Liver (tissue), 9 donors: ENCODE data around the gene ST8SIA3. TPM values are rescaled to one million over a fixed set of nuclear protein-coding genes. Genes with fewer than 3 reads are reported as not detected.
"Not testable (repeated sequence)": the region's sequence is repeated elsewhere in the genome, so short reads cannot be mapped to it uniquely, and the experiment has no call there.

Source experiments
- DNase-seq: peaks from one replicate; pipeline ENCODE4 v3.0.0-alpha.2; 2017; ENCODE audit warnings: low spot score
- H3K27ac ChIP-seq, 2 donors: one replicate each; pipeline ENCODE4 v1.7.0; 2013; ENCODE audit warnings: inconsistent platforms in 2 of 2, low read length in 2 of 2, control low read depth in 1 of 2, low read depth in 1 of 2, mild to moderate bottlenecking in 1 of 2
- H3K27me3 ChIP-seq, 4 donors: one replicate each; pipeline versions ENCODE4 v1.6.1 to v1.7.0; 2013; ENCODE audit warnings: low read length in 3 of 4, inconsistent platforms in 1 of 4, mild to moderate bottlenecking in 1 of 4, moderate library complexity in 1 of 4; ENCODE audit not compliant: control insufficient read depth in 4 of 4, insufficient read depth in 4 of 4
- H3K36me3 ChIP-seq, 4 donors: one replicate each; pipeline versions ENCODE4 v1.6.1 to v1.7.0; 2013; ENCODE audit warnings: low read length in 3 of 4, mild to moderate bottlenecking in 3 of 4, low read depth in 1 of 4, moderate library complexity in 1 of 4; ENCODE audit not compliant: control insufficient read depth in 4 of 4, insufficient read depth in 3 of 4
- H3K4me1 ChIP-seq, 4 donors: one replicate each; pipeline versions ENCODE4 v1.6.1 to v1.7.0; 2013; ENCODE audit warnings: low read length in 3 of 4, mild to moderate bottlenecking in 3 of 4, moderate library complexity in 1 of 4; ENCODE audit not compliant: control insufficient read depth in 4 of 4, insufficient read depth in 4 of 4
- H3K4me3 ChIP-seq, 3 donors: one replicate each; pipeline versions ENCODE4 v1.6.1 to v1.7.0; 2013; ENCODE audit warnings: low read length in 3 of 3, control low read depth in 1 of 3, low read depth in 1 of 3, mild to moderate bottlenecking in 1 of 3
- H3K9ac ChIP-seq, 2 donors: one replicate each; pipeline ENCODE4 v1.7.0; 2013; ENCODE audit warnings: low read length in 2 of 2, mild to moderate bottlenecking in 2 of 2, moderate library complexity in 2 of 2, control low read depth in 1 of 2, low read depth in 1 of 2
- H3K9me3 ChIP-seq, 4 donors: one replicate each; pipeline versions ENCODE4 v1.6.1 to v1.7.0; 2013; ENCODE audit warnings: low read length in 3 of 4; ENCODE audit not compliant: control insufficient read depth in 4 of 4
- ATF3 ChIP-seq: IDR thresholded peaks from 2 replicates; pipeline ENCODE4 v1.6.1; 2016; ENCODE audit warnings: antibody characterized with exemption
- CTCF ChIP-seq: fragments of 150-350 bp; IDR thresholded peaks from 2 replicates; pipeline ENCODE4 v1.5.1; 2017; ENCODE audit warnings: improper control_type of control experiment, low read depth, low read length; ENCODE audit not compliant: missing input control
- EGR1 ChIP-seq, 2 donors: IDR thresholded peaks; 2 replicates each; pipeline ENCODE4 v1.6.1; 2016 to 2018; ENCODE audit warnings: antibody characterized with exemption in 2 of 2, low read depth in 2 of 2
- FOXA1 ChIP-seq: IDR thresholded peaks from 2 replicates; pipeline ENCODE4 v1.6.1; 2016; ENCODE audit warnings: antibody characterized with exemption
- FOXA2 ChIP-seq: IDR thresholded peaks from 2 replicates; pipeline ENCODE4 v1.6.1; 2016; ENCODE audit warnings: antibody characterized with exemption
- GABPA ChIP-seq, 2 donors: IDR thresholded peaks in 1 of 2; conservative IDR thresholded peaks in 1 of 2; 2 replicates each; pipeline ENCODE4 v1.6.1; 2016; ENCODE audit warnings: antibody characterized with exemption in 2 of 2, mild to moderate bottlenecking in 1 of 2, moderate library complexity in 1 of 2
- HNF4A ChIP-seq, 2 donors: conservative IDR thresholded peaks; 2 replicates each; pipeline ENCODE4 v1.6.1; 2016; ENCODE audit warnings: antibody characterized with exemption in 2 of 2, mild to moderate bottlenecking in 2 of 2
- MAX ChIP-seq: IDR thresholded peaks from 2 replicates; pipeline ENCODE4 v1.6.1; 2016; ENCODE audit warnings: antibody characterized with exemption
- RAD21 ChIP-seq, 2 donors: IDR thresholded peaks; 2 replicates each; pipeline ENCODE4 v1.6.1; 2016; ENCODE audit warnings: antibody characterized with exemption in 2 of 2, mild to moderate bottlenecking in 2 of 2
- REST ChIP-seq: IDR thresholded peaks from 2 replicates; pipeline ENCODE4 v1.6.1; 2016; ENCODE audit warnings: antibody characterized with exemption, mild to moderate bottlenecking
- RXRA ChIP-seq, 2 donors: IDR thresholded peaks; 2 replicates each; pipeline ENCODE4 v1.6.1; 2017 to 2018; ENCODE audit warnings: antibody characterized with exemption in 2 of 2, mild to moderate bottlenecking in 1 of 2
- SP1 ChIP-seq: IDR thresholded peaks from 2 replicates; pipeline ENCODE4 v1.6.1; 2018; ENCODE audit warnings: antibody characterized with exemption, mild to moderate bottlenecking
- TAF1 ChIP-seq: conservative IDR thresholded peaks from 2 replicates; pipeline ENCODE4 v1.6.1; 2016; ENCODE audit warnings: antibody characterized with exemption, mild to moderate bottlenecking
- ZBTB33 ChIP-seq: IDR thresholded peaks from 2 replicates; pipeline ENCODE4 v1.6.1; 2016; ENCODE audit warnings: antibody characterized with exemption
- WGBS: extraction: QIAGEN DNeasy Blood & Tissue Kit; methylation state at CpG from one replicate; pipeline ENCODE4 v1.1.7; 2013; 5-methylcytosine and 5-hydroxymethylcytosine counted together
- polyA plus RNA-seq, 2 donors: library from polyadenylated mRNA; stranded (reverse) in 1 of 2; unstranded in 1 of 2; fragments of 200-250 nt in 1 of 2; fragments of >200 nt in 1 of 2; fragmentation: Nextera tagmentation in 1 of 2; extraction: Ambion mirVana in 1 of 2; gene quantifications; one replicate each; pipeline versions ENCODE4 v1.2.1 to v1.2.3, GENCODE V29; 2013 to 2015
- total RNA-seq, 2 donors: library from RNA; depleted of rRNA; stranded (reverse); fragments of >200 nt; gene quantifications; one replicate each; pipeline ENCODE4 v1.2.3, GENCODE V29; 2014
- donor health status: healthy.
- donor health status: healthy.
- donor health status: healthy.
- donor health status: healthy.
- donor health status: healthy.

The ST8SIA3 gene
- total and polyA plus RNA-seq, 4 donors = under 0.01 to 3.0 (median 0.32) TPM

- no peak for TF ChIP-seq RXRA (IDR thresholded peaks at IDR 0.05)
- TF ChIP-seq RAD21 (IDR thresholded peaks at IDR 0.05) = peak in 1 of 2 donors; percentile 38
- Histone ChIP-seq H3K27me3 (no peaks in the 10 kb centered on the region), H3K4me1 (peaks cover 0 to 6% (median 0%) of the 10 kb centered on the region in 4 donors), H3K27ac (no peak overlapping the region), H3K9ac (no peak overlapping the region), H3K4me3 (no peak overlapping the region), H3K9me3 (no peaks in the 10 kb centered on the region), H3K36me3 (no peaks in the 10 kb centered on the region)
- DNase-seq = no peak
- WGBS = 24% methylated on average over 3 of the region's 3 CpGs
Observed at GRCh38 chr18:57390044-57390443, 37.7 kb downstream of the ST8SIA3 start.

GRCh38 chr18:57394749-57395148, 42.4 kb downstream of the ST8SIA3 start:
- not testable (repeated sequence) for H3K9ac ChIP-seq, H3K4me3 ChIP-seq, H3K4me1 ChIP-seq, H3K27me3 ChIP-seq, H3K27ac ChIP-seq, H3K9me3 ChIP-seq, H3K36me3 ChIP-seq, DNase-seq
- 92% methylated on average over 1 of the region's 1 CpG for WGBS

- WGBS = 96% methylated on average over 7 of the region's 7 CpGs
Observed at GRCh38 chr18:57396831-57397230, 44.5 kb downstream of the ST8SIA3 start.

GRCh38 chr18:57397440-57398132, 45.2 kb downstream of the ST8SIA3 start:
- Histone ChIP-seq H3K9me3 (no peaks in the 10 kb centered on the region), H3K27ac (no peak overlapping the region), H3K4me1 (no peaks in the 10 kb centered on the region), H3K36me3 (no peaks in the 10 kb centered on the region), H3K27me3 (no peaks in the 10 kb centered on the region), H3K4me3 (no peak overlapping the region), H3K9ac (no peak overlapping the region)
- TF ChIP-seq CTCF (no peak), ATF3 (no peak), MAX (no peak), REST (no peak), HNF4A (conservative IDR thresholded peaks at IDR 0.05) (no peak), FOXA2 (no peak), RXRA (IDR thresholded peaks at IDR 0.05) (no peak), SP1 (no peak), GABPA (IDR thresholded peaks at IDR 0.05 in 1 of 2, conservative IDR thresholded peaks at IDR 0.05 in 1 of 2) (no peak), EGR1 (IDR thresholded peaks at IDR 0.05; ENCODE audit: low read depth in 2 of 2) (no peak), TAF1 (no peak), FOXA1 (no peak), ZBTB33 (no peak)
- DNase-seq = no peak
- WGBS = 84% methylated on average over 2 of the region's 2 CpGs

More at GRCh38 chr18:57396831-57397230, 44.5 kb downstream of the ST8SIA3 start:
- not testable (repeated sequence) for H3K4me3 ChIP-seq, H3K27ac ChIP-seq, H3K9ac ChIP-seq, DNase-seq, H3K4me1 ChIP-seq, H3K36me3 ChIP-seq, H3K9me3 ChIP-seq, H3K27me3 ChIP-seq
